Sigmoid colon (tissue), 3 donors: ENCODE measurements around the gene SPAST.

Source experiments
- POLR2A ChIP-seq, 2 donors: fragments of 450-650 bp; IDR thresholded peaks; one replicate each; pipeline ENCODE4 v1.6.1; 2016; ENCODE audit warnings: antibody characterized with exemption in 2 of 2, mild to moderate bottlenecking in 2 of 2, moderate library complexity in 2 of 2
- TF ChIP-seq, protein P1 (sequence below), 4 experiments: fragments of 450-650 bp in 3 of 4; fragments of 200-600 bp in 1 of 4; IDR thresholded peaks; one replicate each; pipeline ENCODE4 v1.5.1; 2016 to 2019; ENCODE audit warnings: antibody characterized with exemption in 4 of 4, mild to moderate bottlenecking in 3 of 4, moderate library complexity in 2 of 4

DNA sequence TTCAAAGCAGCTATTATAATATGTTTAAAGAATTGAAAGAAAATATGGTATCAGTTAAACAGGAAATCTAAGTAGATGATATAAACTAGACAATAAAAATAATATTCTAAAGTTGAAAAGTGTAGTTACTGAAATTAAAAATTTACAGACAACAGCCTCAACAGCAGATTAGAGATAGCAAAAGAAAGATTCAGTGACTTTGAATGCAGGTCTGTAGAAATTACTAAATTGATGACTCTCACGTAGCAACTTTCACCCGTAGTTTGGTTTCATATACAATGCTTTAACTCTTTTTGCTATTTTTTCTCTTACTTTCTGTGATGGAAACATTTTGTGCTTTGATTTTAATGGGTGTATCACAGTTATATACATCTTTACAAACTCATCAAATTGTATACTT lies 44.8 kb downstream of the SPAST start:
- TF ChIP-seq, protein P1, sequence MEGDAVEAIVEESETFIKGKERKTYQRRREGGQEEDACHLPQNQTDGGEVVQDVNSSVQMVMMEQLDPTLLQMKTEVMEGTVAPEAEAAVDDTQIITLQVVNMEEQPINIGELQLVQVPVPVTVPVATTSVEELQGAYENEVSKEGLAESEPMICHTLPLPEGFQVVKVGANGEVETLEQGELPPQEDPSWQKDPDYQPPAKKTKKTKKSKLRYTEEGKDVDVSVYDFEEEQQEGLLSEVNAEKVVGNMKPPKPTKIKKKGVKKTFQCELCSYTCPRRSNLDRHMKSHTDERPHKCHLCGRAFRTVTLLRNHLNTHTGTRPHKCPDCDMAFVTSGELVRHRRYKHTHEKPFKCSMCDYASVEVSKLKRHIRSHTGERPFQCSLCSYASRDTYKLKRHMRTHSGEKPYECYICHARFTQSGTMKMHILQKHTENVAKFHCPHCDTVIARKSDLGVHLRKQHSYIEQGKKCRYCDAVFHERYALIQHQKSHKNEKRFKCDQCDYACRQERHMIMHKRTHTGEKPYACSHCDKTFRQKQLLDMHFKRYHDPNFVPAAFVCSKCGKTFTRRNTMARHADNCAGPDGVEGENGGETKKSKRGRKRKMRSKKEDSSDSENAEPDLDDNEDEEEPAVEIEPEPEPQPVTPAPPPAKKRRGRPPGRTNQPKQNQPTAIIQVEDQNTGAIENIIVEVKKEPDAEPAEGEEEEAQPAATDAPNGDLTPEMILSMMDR (IDR thresholded peaks at IDR 0.05): no peak
- TF ChIP-seq POLR2A (IDR thresholded peaks at IDR 0.05): no peak
